PC-9 (cell line): ENCODE results near the gene RBM45.

Experiments
- EZH2 ChIP-seq: fragments of 200-600 bp; sonication (generic); IDR thresholded peaks from 2 replicates; pipeline ENCODE4 v1.8.0; 2017; ENCODE audit warnings: antibody characterized with exemption, low read depth
- TF ChIP-seq, protein P1 (sequence below): fragments of 200-600 bp; sonication (generic); conservative IDR thresholded peaks from 2 replicates; pipeline ENCODE4 v1.6.1; 2017; ENCODE audit warnings: mixed run types, antibody characterized with exemption, mild to moderate bottlenecking, moderate library complexity

DNA sequence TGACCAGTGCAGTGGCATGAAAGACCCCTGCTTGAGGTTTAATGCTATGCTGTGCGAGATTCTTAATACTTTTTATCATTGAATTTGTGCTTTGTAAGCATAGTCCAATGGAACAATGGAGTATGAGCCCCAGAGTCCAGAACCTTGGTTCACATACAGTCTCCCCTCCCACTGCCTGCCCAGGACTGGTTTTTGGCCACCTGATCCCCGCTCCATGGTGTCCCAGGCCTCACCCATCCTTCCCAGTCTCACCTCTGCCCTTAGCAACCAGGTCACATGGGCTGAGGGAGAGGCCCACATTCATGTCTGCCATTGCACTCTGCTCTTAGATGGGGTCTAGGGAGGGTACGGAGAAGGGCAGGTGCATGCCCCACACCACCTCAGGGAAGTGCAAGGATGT lies 45.9 kb upstream of the RBM45 start:
- TF ChIP-seq, protein P1, sequence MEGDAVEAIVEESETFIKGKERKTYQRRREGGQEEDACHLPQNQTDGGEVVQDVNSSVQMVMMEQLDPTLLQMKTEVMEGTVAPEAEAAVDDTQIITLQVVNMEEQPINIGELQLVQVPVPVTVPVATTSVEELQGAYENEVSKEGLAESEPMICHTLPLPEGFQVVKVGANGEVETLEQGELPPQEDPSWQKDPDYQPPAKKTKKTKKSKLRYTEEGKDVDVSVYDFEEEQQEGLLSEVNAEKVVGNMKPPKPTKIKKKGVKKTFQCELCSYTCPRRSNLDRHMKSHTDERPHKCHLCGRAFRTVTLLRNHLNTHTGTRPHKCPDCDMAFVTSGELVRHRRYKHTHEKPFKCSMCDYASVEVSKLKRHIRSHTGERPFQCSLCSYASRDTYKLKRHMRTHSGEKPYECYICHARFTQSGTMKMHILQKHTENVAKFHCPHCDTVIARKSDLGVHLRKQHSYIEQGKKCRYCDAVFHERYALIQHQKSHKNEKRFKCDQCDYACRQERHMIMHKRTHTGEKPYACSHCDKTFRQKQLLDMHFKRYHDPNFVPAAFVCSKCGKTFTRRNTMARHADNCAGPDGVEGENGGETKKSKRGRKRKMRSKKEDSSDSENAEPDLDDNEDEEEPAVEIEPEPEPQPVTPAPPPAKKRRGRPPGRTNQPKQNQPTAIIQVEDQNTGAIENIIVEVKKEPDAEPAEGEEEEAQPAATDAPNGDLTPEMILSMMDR, result no peak
- TF ChIP-seq EZH2, result no peak
